ENCODE results near the gene C9orf78.

Gene C9orf78

GRCh38 chr9:129839324-129840023 lies 4.4 kb upstream of the C9orf78 start:
- no peak for DNase-seq

GRCh38 chr9:129838707-129839259 lies 3.7 kb upstream of the C9orf78 start:
- no peak for DNase-seq

- no peak for DNase-seq
Measured at GRCh38 chr9:129836311-129837007, 1.4 kb upstream of the C9orf78 start.

- peak; percentile 50 for DNase-seq
Measured at GRCh38 chr9:129835860-129836223, 767 bp upstream of the C9orf78 start.

- peak; percentile 46 for DNase-seq
Measured at GRCh38 chr9:129834489-129835127, 467 bp downstream of the C9orf78 start.

- no peak for DNase-seq
Measured at GRCh38 chr9:129832982-129833381, 2.1 kb downstream of the C9orf78 start.

GRCh38 chr9:129828969-129829368 lies 6.1 kb downstream of the C9orf78 start:
- no peak for DNase-seq

GRCh38 chr9:129828051-129828450 lies 7.0 kb downstream of the C9orf78 start:
- no peak for DNase-seq

GRCh38 chr9:129826759-129827158 lies 8.3 kb downstream of the C9orf78 start:
- no peak for DNase-seq

- DNase-seq: no peak
Measured at GRCh38 chr9:129826344-129826743, 8.7 kb downstream of the C9orf78 start.

GRCh38 chr9:129823935-129824601 lies 11.0 kb downstream of the C9orf78 start, which contains the start of gene TOR1A:
Gene TOR1A (minus strand): TSS chr9:129824136. CDS start chr9:129824085, 51 bp downstream.
- DNase-seq: peak; percentile 96

- no peak for DNase-seq
Measured at GRCh38 chr9:129823542-129823934, 11.5 kb downstream of the C9orf78 start.

GRCh38 chr9:129822898-129823541 lies 12.1 kb downstream of the C9orf78 start:
- DNase-seq: no peak

GRCh38 chr9:129816501-129817435 lies 18.3 kb downstream of the C9orf78 start:
- DNase-seq: no peak

- DNase-seq: no peak
Measured at GRCh38 chr9:129815278-129815677, 19.8 kb downstream of the C9orf78 start.

GRCh38 chr9:129814432-129815223 lies 20.4 kb downstream of the C9orf78 start:
- DNase-seq: no peak

GRCh38 chr9:129813661-129814060 lies 21.4 kb downstream of the C9orf78 start:
- no peak for DNase-seq

- no peak for DNase-seq
Measured at GRCh38 chr9:129812385-129812784, 22.7 kb downstream of the C9orf78 start.

- DNase-seq: no peak
Measured at GRCh38 chr9:129811967-129812363, 23.1 kb downstream of the C9orf78 start.

- DNase-seq: no peak
Measured at GRCh38 chr9:129810788-129811187, 24.3 kb downstream of the C9orf78 start.

- no peak for DNase-seq
Measured at GRCh38 chr9:129810116-129810515, 25.0 kb downstream of the C9orf78 start.

Data from RPMI8226 (cell line).